ENCODE results near the gene CACNA2D2.

DNA sequence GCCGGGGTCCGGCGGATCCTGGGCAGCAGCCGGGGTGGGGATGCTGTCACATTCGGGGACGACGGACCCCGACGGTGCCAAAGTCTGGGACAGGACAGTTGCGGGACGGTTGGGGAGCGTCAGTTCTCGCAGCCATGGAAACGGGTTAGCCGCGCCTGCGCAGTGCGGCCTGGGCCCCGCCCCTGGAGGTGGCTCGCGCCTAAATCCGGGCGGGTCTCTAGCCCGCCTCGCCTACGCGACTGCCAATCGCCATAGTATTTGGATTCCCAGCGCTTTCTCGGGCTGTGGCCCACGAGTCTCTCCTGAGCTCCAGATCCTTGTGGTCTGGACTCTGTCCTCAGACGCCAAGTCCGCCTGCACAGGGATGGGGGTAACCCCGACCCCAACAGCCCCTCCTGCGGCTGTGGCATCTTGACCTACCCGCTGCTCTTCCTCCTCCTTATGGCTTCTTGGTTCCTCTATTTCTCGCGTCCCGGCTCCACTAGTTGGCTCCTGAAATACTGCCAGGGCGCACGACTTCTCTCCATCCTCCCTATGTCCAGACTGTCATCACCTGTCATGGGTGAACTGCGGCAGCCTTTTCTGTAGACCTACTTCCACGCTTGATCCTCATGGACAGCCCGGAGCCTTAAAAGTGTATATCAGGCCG is 157.7 kb downstream of the CACNA2D2 start, which contains the start of gene ZMYND10:
- TF ChIP-seq, protein P1, sequence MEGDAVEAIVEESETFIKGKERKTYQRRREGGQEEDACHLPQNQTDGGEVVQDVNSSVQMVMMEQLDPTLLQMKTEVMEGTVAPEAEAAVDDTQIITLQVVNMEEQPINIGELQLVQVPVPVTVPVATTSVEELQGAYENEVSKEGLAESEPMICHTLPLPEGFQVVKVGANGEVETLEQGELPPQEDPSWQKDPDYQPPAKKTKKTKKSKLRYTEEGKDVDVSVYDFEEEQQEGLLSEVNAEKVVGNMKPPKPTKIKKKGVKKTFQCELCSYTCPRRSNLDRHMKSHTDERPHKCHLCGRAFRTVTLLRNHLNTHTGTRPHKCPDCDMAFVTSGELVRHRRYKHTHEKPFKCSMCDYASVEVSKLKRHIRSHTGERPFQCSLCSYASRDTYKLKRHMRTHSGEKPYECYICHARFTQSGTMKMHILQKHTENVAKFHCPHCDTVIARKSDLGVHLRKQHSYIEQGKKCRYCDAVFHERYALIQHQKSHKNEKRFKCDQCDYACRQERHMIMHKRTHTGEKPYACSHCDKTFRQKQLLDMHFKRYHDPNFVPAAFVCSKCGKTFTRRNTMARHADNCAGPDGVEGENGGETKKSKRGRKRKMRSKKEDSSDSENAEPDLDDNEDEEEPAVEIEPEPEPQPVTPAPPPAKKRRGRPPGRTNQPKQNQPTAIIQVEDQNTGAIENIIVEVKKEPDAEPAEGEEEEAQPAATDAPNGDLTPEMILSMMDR (IDR thresholded peaks at IDR 0.05; ENCODE audit: low read depth, low read length, missing input control): no peak
- no peak for TF ChIP-seq YY1 (IDR thresholded peaks at IDR 0.05)
- TF ChIP-seq JUND (IDR thresholded peaks at IDR 0.05): no peak
- TF ChIP-seq RAD21 (IDR thresholded peaks at IDR 0.05): no peak
- no peak for TF ChIP-seq FOXA2 (IDR thresholded peaks at IDR 0.05)
- TF ChIP-seq TAF1 (conservative IDR thresholded peaks at IDR 0.05): no peak
- TF ChIP-seq FOXA1 (IDR thresholded peaks at IDR 0.05): no peak
- TF ChIP-seq SP1 (IDR thresholded peaks at IDR 0.05): no peak
- TF ChIP-seq, protein P2, sequence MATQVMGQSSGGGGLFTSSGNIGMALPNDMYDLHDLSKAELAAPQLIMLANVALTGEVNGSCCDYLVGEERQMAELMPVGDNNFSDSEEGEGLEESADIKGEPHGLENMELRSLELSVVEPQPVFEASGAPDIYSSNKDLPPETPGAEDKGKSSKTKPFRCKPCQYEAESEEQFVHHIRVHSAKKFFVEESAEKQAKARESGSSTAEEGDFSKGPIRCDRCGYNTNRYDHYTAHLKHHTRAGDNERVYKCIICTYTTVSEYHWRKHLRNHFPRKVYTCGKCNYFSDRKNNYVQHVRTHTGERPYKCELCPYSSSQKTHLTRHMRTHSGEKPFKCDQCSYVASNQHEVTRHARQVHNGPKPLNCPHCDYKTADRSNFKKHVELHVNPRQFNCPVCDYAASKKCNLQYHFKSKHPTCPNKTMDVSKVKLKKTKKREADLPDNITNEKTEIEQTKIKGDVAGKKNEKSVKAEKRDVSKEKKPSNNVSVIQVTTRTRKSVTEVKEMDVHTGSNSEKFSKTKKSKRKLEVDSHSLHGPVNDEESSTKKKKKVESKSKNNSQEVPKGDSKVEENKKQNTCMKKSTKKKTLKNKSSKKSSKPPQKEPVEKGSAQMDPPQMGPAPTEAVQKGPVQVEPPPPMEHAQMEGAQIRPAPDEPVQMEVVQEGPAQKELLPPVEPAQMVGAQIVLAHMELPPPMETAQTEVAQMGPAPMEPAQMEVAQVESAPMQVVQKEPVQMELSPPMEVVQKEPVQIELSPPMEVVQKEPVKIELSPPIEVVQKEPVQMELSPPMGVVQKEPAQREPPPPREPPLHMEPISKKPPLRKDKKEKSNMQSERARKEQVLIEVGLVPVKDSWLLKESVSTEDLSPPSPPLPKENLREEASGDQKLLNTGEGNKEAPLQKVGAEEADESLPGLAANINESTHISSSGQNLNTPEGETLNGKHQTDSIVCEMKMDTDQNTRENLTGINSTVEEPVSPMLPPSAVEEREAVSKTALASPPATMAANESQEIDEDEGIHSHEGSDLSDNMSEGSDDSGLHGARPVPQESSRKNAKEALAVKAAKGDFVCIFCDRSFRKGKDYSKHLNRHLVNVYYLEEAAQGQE (IDR thresholded peaks at IDR 0.05): no peak
- TF ChIP-seq, protein P3, sequence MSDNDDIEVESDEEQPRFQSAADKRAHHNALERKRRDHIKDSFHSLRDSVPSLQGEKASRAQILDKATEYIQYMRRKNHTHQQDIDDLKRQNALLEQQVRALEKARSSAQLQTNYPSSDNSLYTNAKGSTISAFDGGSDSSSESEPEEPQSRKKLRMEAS (IDR thresholded peaks at IDR 0.05): no peak

Data from liver (tissue), 3 donors.